Parathyroid adenoma (tissue), 2 donors: ENCODE data around the gene PRSS1.
"Not testable (repeated sequence)": the region's sequence is repeated elsewhere in the genome, so short reads cannot be mapped to it uniquely, and the experiment has no call there.

Experiments
- H2AFZ ChIP-seq: fragments of 300-600 bp; sonication (generic); one replicate; pipeline ENCODE4 v1.7.0; 2017; ENCODE audit warnings: antibody characterized with exemption, mild to moderate bottlenecking
- H3K27ac ChIP-seq: fragments of 300-600 bp; sonication (generic); one replicate; pipeline ENCODE4 v1.7.0; 2017
- H3K27me3 ChIP-seq: fragments of 300-600 bp; sonication (generic); one replicate; pipeline ENCODE4 v1.7.0; 2017; ENCODE audit warnings: low read length; ENCODE audit not compliant: control insufficient read depth, insufficient read depth
- H3K36me3 ChIP-seq: fragments of 300-600 bp; sonication (generic); one replicate; pipeline ENCODE4 v1.7.0; 2017; ENCODE audit warnings: low read length; ENCODE audit not compliant: control insufficient read depth, insufficient read depth
- H3K4me1 ChIP-seq: fragments of 300-600 bp; sonication (generic); one replicate; pipeline ENCODE4 v1.7.0; 2017; ENCODE audit warnings: control low read depth
- H3K4me2 ChIP-seq: fragments of 300-600 bp; sonication (generic); one replicate; pipeline ENCODE4 v1.7.0; 2017; ENCODE audit warnings: low read length
- H3K4me3 ChIP-seq: fragments of 300-600 bp; sonication (generic); one replicate; pipeline ENCODE4 v1.7.0; 2017; ENCODE audit warnings: low read depth, low read length
- H3K79me2 ChIP-seq: fragments of 300-600 bp; sonication (generic); one replicate; pipeline ENCODE4 v1.7.0; 2017; ENCODE audit warnings: control low read depth
- H3K9ac ChIP-seq: fragments of 300-600 bp; sonication (generic); one replicate; pipeline ENCODE4 v1.7.0; 2017; ENCODE audit warnings: mild to moderate bottlenecking
- H3K9me3 ChIP-seq: fragments of 300-600 bp; sonication (generic); one replicate; pipeline ENCODE4 v1.7.0; 2017; ENCODE audit warnings: low read length; ENCODE audit not compliant: control insufficient read depth
- CTCF ChIP-seq: fragments of 300-600 bp; sonication (generic); IDR thresholded peaks from one replicate; pipeline ENCODE4 v1.7.0; 2017; ENCODE audit warnings: antibody characterized with exemption, mild to moderate bottlenecking
- donor health status: primary hyperparathyroidism.

Gene PRSS1

GRCh38 chr7:142752376-142753225, 3.3 kb downstream of the PRSS1 start:
- TF ChIP-seq CTCF: no peak
- Histone ChIP-seq H3K79me2 (no peaks in the 10 kb centered on the region), H3K9me3 (no peaks in the 10 kb centered on the region)

GRCh38 chr7:142753366-142753765, 4.1 kb downstream of the PRSS1 start:
- H3K4me1 ChIP-seq: no peaks in the 10 kb centered on the region
- H3K79me2 ChIP-seq: no peaks in the 10 kb centered on the region
- no peaks in the 10 kb centered on the region for H3K9me3 ChIP-seq
- no peaks in the 10 kb centered on the region for H3K27me3 ChIP-seq
- H3K4me2 ChIP-seq: no peak overlapping the region
- H3K36me3 ChIP-seq: no peaks in the 10 kb centered on the region
- H3K27ac ChIP-seq: no peak overlapping the region
- H3K4me3 ChIP-seq: no peak overlapping the region
- TF ChIP-seq CTCF: no peak
- no peak overlapping the region for H2AFZ ChIP-seq
- no peak overlapping the region for H3K9ac ChIP-seq

More at GRCh38 chr7:142752376-142753225, 3.3 kb downstream of the PRSS1 start:
- no peak overlapping the region for H3K4me2 ChIP-seq
- no peak overlapping the region for H3K27ac ChIP-seq
- H2AFZ ChIP-seq: no peak overlapping the region
- H3K4me3 ChIP-seq: no peak overlapping the region
- H3K9ac ChIP-seq: no peak overlapping the region
- no peaks in the 10 kb centered on the region for H3K4me1 ChIP-seq
- no peaks in the 10 kb centered on the region for H3K27me3 ChIP-seq
- H3K36me3 ChIP-seq: no peaks in the 10 kb centered on the region

- not testable (repeated sequence) for H3K9ac ChIP-seq, H3K27me3 ChIP-seq, H3K79me2 ChIP-seq, H3K4me3 ChIP-seq, H3K4me1 ChIP-seq, H3K36me3 ChIP-seq, H3K9me3 ChIP-seq, H2AFZ ChIP-seq, H3K4me2 ChIP-seq, H3K27ac ChIP-seq
Measured at GRCh38 chr7:142753925-142754491, 4.7 kb downstream of the PRSS1 start.

- Histone ChIP-seq H3K9me3 (no peaks in the 10 kb centered on the region), H3K27me3 (no peaks in the 10 kb centered on the region), H2AFZ (no peak overlapping the region), H3K4me3 (no peak overlapping the region), H3K4me2 (no peak overlapping the region), H3K79me2 (no peaks in the 10 kb centered on the region), H3K36me3 (no peaks in the 10 kb centered on the region), H3K4me1 (no peaks in the 10 kb centered on the region), H3K27ac (no peak overlapping the region), H3K9ac (no peak overlapping the region)
- no peak for TF ChIP-seq CTCF
Measured at GRCh38 chr7:142754681-142755575, 5.7 kb downstream of the PRSS1 start.

GRCh38 chr7:142758312-142758711, 9.0 kb downstream of the PRSS1 start:
- H2AFZ ChIP-seq, H3K36me3 ChIP-seq, H3K27me3 ChIP-seq, H3K4me3 ChIP-seq, H3K4me2 ChIP-seq, H3K79me2 ChIP-seq, H3K27ac ChIP-seq, H3K4me1 ChIP-seq, H3K9me3 ChIP-seq, H3K9ac ChIP-seq: not testable (repeated sequence)
